NCI-H524 (cell line): ENCODE results near the gene MIGA1.
"Not testable (repeated sequence)": the region's sequence is repeated elsewhere in the genome, so short reads cannot be mapped to it uniquely, and the experiment has no call there.

Experiments used
- DNase-seq, 2 experiments: peaks; one replicate each; lab custom pipeline; 2025; lab: John Stamatoyannopoulos, UW

The MIGA1 gene

DNA sequence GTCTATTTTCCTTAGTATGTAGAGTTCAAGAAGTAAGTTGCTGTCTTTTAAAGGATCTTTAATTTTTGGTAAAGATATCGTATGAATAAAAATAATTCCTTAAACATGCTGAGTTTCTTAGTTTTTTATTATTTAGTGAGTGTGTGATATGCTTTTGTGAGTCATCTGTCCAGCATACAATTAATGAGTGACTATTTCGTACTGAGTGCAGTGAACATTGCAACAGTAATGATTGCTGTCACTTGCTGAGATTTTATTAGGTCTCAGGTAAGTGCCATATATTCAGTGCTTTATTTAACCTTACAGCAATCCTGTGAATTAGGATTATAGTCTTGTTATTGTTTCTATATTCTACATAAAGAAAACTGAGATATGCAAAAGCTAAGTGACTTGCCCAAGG is 22.6 kb downstream of the MIGA1 start:
- DNase-seq, result no peak

DNA sequence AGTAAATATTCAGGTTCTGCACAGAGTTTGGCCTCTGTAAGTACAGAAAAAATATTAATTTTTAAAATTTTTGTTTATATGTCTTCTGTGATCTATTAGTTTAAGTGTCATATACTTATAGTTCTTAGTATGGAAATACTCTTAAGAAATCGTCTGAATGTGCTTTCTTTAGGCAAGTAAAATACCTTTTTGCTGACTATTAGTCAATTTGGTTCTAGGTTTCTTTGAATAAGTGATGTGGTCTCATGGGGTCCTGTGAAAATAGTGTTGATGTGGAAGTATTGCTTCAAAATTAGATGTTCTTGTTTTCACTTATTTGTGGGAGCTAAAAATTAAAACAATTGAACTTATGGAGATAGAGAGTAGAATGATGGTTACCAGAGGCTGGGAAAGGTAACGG is 23.9 kb downstream of the MIGA1 start:
- no peak for DNase-seq

DNA sequence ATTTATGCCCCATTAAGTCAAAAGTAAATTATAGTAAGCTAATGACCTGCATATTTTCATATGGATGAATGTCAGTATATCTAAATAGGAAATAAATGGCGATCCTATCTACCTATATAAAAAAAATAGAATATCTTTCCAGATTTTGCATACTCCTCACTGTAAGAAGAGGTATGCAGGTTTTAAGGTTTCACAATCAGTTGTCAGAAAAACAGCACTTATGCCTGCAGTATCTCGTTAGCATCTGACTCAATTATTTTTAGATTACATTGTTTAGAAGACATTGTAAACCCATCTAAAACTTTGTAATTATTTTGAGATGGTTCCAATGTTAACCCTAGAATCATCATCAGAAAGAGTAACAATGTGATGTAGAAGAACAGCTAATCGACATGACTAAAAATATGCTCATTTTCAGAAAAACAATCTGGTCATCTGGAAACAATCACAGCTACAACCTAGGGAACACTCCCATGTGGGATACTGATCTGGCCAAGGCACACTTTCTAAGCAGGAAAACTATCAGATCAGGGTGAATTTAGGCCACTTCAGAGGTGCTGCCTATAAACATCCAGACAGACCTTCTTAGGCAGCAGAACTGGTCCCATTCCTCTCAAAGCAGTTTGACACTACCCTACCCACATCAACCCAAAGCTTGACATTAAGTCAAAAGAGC is 30.5 kb downstream of the MIGA1 start:
- DNase-seq, result not testable (repeated sequence)

DNA sequence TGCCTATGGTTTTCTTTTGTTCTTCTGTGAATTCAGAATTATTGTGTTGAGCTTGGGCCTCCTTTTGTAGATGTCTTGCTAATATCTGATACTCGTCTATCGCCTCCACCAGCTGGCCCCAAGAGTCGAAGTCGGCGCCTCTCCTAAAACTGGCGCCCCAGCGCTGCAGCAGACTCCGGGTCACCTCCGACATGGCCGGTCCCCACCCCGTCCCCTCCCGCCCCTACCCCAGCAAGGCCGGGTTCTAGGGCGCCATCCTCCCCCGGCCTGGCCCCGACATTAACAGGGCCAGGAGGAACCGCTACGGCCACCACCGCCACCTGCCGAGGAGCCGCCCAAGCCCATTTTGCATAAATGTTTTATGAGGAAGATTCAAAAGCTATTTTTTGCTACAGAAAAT is 32.1 kb downstream of the MIGA1 start:
- DNase-seq, result not testable (repeated sequence)

DNA sequence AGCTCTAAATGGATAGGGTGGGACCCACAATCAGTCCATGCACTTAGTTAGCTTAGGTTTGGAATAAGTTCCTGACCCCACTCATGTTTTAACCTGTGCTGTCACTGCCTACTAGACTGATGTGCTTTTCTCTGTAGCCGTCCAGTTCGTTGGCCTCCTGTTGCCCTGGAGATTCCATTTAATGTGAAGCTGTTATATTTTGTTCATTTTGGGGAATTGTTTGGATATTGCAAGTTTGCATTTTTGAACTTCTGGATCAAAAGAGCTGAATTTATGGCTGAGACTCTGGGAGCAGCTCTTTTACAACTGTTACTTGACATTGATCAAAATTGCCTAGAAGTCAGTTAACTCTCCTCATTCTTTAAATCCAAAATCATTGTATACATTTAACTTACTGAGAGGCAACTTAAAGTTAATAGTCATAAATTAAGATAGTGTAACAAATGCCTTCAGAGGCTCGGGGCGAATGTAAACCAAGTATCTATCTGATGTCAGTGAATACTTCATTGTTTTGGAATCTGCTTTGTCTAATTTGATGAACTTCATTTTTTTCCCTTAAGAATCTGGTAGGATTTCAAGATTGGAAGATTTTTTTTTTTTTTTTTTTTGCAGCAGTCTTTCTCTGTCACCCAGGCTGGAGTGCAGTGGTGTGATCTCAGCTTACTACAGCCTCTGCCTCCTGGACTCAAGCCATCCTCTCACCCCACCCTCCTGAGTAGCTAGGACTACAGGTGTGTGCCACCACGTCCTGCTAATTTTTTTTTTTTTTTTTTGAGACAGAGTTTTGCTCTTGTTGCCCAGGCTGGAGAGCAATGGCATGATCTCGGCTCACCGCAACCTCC is 38.1 kb downstream of the MIGA1 start:
- no peak for DNase-seq

DNA sequence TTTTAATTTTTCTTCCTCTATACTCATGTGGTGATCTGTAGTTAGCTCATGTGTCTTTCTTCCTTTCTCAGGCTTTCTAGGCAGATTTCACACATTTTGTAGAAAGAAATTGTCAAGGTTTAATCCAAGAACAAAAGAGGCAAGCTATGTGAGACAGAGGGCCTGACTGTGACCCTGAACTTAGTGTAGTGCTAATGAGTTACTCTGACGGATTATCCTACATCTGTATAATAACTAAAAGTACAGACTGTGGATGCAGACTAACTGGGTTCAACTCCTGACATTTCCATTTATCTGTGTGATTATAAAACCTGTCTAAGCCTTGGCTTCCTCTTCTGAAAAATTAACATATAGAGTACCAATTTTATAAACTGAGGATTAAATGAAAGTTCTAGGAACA is 40.7 kb downstream of the MIGA1 start:
- DNase-seq, result no peak

DNA sequence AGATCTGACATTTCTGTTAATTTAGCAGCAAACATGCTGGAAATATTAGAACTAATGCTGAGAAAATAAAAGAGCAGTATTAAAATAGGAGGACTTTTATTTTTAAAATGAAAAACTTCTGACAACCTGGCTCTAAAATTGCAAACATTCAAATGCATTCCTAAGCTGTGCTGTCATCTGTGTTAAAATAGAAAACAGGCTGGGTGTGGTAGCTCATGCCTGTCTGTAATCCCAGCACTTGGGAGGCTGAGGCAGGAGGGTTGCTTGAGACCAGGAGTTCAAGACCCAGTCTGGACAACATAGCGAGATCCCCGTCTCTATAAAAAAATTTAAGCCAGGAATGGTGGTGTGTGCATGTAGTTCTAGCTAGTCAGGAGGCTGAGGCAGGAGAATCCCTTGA is 44.6 kb downstream of the MIGA1 start:
- DNase-seq, result no peak

DNA sequence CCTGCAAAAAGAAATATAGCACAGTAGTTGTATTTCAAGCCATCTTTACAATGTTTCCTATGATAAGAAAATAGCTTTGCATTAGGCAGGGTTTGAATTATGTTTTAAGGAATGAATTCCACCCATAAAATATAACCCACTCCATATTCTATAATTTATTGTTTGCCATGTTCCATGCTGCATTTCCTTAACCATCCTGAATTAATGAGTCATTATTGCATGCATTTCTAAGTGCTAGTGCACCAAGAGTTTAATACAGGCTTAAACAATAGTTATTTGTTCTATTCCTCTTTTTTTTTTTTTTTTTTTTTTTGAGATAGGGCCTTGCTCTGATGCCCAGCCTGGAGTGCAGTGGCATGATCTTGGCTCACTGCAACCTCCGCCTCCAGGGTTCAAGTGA is 45.2 kb downstream of the MIGA1 start:
- no peak for DNase-seq

DNA sequence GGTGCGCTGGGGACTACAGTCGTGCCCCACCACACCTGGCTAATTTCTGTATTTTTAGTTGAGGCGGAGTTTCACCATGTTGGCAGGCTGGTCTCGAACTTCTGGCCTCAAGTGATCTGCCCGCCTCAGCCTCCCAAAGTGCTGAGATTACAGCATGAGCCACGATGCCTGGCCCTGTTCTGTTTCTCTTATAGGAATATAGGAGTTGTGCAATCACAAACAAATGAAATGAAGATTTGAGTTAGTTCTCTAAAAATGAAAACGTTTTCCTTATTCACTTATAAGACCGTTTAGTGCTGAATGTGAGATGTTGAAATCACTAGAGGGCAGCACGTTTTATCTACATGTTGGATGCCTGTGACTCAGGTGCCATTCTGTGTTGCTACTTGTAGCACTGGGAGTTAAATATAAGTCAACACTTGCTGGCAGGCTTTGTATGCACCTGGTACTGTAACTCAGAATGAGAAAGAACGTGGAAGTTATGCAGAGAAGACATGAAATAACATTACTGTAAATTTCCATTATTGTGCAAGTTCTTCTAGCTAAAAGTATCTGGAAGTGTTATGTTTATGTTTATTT is 45.8 kb downstream of the MIGA1 start:
- peak in 1 of 2 experiments; percentile 35 for DNase-seq

DNA sequence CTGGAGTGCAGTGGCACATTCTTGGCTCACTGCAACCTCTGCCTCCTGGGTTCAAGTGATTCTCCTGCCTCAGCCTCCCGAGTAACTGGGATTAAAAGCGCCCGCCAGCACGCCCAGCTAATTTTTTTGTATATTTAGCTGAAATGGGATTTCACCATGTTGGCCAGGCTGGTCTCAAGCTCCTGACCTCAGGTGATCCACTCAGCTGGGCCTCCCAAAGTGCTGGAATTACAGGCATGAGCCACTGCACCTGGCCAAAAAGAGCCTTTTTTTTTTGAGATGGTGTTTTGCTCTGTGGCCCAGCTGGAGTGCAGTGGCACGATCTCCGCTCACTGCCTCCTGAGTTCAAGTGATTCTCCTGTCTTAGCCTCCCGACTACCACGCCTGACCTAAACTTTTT is 47.4 kb downstream of the MIGA1 start:
- DNase-seq, result not testable (repeated sequence)

DNA sequence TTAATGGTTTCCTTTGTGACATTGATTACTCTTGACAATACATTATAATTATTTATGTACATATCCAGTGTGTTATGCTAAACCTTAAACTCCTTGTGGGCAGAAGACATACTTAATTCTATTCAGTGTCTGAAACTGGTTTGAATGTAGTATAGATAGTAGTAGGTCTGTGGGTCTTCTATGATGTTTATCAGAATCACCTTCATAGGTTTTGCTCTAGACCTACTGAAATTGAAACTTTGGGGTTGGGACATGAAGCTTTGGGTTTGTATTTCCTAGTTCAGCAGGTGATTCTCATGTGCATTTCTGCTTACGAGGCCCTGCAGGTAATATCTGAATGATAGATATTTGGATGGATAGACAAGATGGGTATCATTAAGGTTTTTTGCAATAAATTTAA is 48.6 kb downstream of the MIGA1 start:
- DNase-seq, result no peak

DNA sequence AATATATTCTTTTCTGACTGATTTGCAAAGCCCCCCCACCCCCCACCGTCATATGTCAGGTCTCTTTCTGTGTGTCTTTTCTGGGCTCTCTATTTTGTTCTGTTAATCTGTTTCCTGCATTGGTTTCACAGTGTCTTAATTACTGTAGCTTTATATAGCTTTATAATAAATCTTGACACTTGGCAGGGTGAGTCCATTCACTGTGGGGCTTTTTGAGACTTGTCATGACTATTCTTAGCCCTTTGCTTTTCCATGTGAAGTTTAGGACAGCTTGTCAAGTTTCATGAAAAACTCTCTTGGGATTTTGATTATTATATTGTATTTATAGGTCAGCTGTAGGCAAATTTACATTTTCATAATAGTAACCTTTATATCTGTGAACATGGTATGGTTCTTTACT is 50.4 kb downstream of the MIGA1 start:
- no peak for DNase-seq

DNA sequence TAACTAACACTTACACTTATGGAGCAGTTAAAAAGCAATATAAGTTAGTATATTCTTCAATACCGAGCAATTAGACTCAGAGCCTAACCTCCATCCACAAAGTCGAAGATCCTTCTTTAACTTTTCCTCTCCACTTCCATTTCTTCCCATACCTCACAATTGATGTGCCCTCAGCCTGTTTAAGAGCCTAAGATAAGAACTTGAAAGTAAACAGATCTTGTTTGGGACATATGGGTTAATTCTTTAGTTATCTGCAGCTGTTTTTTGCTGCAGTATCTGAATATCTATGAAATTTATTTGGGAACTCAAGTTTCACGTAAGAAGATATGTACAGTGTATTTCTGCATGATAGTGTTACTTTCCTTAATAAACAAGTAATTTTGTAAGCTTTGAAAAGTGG is 51.5 kb downstream of the MIGA1 start:
- no peak for DNase-seq

DNA sequence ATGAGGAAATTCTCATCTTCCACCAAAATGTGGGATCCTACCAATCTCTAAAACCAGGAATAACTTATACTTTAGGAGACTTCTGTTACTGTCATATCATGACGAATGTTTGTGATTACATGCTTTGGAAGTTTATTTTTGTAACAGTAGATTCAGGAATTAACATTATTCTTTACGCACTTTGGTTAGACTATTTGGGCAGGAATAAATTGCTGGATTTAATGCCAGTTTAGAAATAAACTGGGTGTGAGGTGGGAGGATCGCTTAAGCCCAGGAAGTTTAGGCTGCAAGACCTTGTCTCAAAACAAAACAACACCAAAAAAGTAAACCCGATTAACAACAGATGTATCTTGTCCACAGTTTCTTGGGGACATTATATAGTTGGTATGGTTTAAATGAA is 52.1 kb downstream of the MIGA1 start:
- no peak for DNase-seq

DNA sequence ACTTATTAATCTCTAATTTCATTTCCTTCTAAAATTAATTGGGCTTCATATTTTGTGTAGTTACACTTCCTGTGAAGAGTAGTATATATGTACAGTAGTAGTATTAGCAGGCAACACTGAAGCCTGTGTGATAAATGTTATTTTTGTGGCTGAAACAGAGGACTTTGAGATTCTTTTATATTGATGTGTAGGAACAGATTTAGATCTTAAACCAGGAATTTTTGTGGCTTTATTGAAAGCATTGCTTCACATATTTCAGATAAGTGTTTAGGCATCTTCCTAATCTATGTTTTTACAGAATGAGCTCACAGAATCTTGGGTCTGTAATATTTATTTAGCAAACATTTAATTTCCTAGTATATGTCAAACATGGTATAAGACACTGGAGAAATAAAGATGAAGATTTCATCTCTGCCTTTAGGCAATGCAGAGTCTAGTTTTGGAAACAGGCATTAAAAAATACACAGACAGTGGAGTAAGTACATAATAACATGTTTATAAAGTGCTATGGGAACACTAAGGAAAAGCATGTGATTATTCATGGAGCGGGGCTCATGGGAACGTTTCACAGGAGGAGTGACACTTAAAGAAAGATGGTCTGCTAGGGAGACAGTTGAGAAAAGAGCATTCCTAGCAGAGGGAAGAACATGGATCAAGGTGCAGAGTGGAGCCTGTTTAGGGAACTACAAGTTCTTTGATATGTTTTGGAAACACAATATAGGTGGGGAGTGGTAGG is 52.7 kb downstream of the MIGA1 start:
- DNase-seq, result no peak

DNA sequence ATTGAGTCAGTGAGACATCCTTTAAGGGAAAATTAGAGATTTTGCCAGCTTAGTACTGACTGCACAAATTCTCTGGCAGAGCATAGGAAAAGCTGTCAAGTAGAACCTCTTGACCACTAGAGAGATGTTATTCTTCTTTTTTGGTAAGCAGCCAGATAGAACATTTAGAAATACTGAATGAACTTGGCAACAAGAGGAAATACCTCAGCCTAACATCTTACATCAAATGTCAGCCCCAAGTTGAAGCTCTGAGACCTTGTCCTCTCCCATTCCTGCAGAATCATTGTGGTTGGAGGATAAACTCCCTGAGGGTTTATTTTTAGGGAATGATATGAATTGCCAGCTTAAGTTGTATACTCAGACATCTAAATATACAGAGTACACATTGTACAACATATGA is 53.5 kb downstream of the MIGA1 start:
- no peak for DNase-seq

DNA sequence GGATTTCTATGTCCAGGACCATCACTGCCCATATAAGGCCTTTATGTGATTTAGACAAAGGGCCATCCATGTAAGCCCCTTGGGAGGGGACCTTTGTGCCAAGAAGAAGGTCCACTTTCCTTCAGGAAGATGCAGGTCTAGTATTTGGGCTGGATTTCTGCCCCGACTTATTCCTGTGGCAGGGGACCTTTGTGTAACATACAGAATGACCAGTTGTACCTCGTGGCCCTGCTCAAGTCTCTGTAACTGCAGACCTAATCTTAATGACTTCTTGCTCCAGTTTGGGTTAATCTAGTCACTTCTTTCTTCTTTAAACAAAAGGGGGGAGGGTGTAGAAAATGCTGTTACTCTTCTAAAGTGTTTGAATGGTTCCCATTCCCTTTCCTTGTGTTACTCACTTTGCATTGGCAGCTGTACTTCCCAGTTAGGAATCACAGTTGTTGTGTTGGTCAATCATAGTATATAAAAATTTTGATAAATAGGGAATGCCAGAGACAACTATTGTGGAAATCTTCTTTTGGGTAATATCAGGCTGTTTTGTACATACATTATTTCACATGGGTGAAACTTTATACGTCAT is 54.2 kb downstream of the MIGA1 start:
- no peak for DNase-seq

DNA sequence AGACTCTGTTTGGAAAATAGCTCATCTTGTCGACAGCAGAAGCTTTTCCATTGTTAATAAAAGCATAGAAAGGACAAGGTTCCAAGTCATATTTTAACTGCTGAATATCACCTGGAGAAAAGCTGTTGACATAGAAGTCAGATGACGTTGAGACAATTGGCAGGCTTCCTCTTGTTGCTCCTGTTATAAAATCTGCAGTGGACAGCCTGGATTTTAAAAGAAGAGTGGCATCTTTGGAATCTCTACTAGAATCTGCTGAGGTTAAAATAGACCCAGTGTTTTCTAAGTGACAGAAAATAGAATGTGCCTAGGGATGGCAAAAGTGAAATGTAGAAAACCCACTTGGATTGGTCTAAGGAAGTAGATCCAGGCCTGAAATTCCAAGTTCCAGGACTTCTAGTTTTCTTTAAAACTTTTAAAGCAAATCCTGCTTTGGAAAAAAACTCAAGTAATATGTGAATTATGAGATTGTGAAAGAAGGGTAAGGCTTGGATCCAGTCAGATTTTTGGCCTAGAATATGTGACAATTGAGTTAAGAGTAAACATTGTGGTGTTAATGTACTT is 55.4 kb downstream of the MIGA1 start:
- DNase-seq, result no peak

DNA sequence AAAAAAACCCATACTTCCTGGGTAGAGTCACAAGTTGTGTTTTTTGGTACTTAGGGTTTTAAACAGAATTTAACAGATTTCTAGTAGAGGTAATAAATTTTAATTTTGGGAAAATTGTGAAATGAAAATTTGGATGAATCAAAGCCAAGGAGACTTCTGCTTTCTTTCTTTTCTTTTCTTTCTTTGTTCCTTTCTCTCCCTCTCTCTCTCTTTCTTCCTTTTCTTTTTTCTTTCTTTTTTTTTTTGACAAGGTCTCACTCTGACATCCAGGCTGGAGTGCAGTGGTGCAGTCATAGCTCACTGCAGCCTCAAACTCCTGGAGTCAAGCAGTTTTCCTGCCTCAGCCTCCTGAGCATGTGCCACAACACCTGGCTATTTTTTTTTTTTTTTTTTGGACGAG is 62.1 kb downstream of the MIGA1 start:
- DNase-seq, result no peak

DNA sequence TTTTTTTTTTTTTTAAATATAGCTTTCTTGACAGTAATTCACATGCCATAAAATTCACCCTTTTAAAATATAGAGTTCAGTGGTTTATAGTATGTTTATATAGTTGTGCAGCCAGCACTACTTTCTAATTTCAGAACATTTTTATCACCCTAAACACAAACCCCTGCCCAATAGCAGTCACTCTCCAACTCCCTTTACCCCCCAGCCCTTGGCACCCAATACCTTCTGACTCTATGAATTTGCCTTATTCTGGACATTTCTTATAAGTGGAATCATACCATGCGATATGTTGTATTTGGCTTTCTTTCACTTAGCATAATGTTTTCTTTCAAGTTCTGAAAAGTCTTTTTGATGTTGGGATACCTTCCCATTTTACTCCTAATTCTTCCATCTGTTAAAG is 66.5 kb downstream of the MIGA1 start:
- DNase-seq, result no peak

DNA sequence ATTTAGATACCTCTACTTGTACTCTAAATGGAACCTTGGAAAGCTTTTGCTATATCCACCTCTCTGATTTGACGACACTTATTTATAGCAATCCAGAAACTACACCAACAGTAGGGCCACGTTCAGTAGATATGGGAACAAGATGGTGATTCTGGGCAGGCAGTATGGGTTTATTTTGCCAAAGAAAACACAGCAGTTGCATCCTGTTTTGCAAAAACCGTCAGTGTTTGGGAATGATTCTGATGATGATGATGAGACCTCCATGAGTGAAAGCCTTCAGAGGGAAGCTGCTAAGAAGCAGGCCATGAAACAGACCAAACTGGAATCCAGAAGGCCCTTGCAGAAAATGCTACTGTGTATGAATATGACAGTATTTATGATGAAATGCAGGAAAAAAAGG is 67.5 kb downstream of the MIGA1 start:
- DNase-seq, result no peak

DNA sequence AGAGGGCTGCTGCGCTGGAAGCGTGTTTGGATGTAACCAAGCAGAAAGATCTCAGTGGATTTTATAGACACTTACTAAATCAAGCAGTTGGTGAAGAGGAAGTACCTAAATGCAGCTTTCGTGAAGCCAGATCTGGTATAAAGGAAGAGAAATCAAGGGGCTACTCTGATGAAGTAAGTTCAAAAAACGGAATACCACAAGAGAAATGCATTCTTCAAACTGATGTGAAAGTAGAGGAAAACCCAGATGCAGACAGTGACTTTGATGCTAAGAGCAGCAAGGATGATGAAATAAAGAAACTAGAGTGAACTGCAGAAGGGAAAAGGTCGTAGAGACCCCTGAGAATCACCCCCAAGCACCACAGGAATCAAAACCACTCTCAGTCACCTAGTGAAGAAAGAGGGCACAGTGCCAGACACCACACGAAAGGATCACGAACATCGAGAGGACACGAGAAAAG is 68.2 kb downstream of the MIGA1 start:
- no peak for DNase-seq
